ENCODE data around the gene DDI2.

Gene DDI2

GRCh38 chr1:15605398-15606383 lies 11.6 kb upstream of the DDI2 start:
- no peak for DNase-seq

GRCh38 chr1:15609631-15610030 lies 7.6 kb upstream of the DDI2 start:
- no peak for DNase-seq

GRCh38 chr1:15610167-15610566 lies 7.1 kb upstream of the DDI2 start:
- no peak for DNase-seq

GRCh38 chr1:15616373-15617172 lies 685 bp upstream of the DDI2 start:
- DNase-seq = no peak

GRCh38 chr1:15618077-15618654 lies 908 bp downstream of the DDI2 start:
- DNase-seq = no peak

- DNase-seq = no peak
Measured at GRCh38 chr1:15618655-15619525, 1.6 kb downstream of the DDI2 start.

- no peak for DNase-seq
Measured at GRCh38 chr1:15620155-15620545, 2.9 kb downstream of the DDI2 start.

GRCh38 chr1:15620902-15621682 lies 3.8 kb downstream of the DDI2 start:
- no peak for DNase-seq

GRCh38 chr1:15621975-15622374 lies 4.7 kb downstream of the DDI2 start:
- DNase-seq = no peak

- DNase-seq = no peak
Measured at GRCh38 chr1:15622712-15623373, 5.6 kb downstream of the DDI2 start.

- DNase-seq = no peak
Measured at GRCh38 chr1:15623435-15623834, 6.2 kb downstream of the DDI2 start.

GRCh38 chr1:15624133-15624714 lies 7.0 kb downstream of the DDI2 start:
- DNase-seq = no peak

GRCh38 chr1:15625056-15625917 lies 8.0 kb downstream of the DDI2 start:
- DNase-seq = no peak

- DNase-seq = no peak
Measured at GRCh38 chr1:15626269-15626950, 9.2 kb downstream of the DDI2 start.

GRCh38 chr1:15627343-15627988 lies 10.2 kb downstream of the DDI2 start:
- DNase-seq = no peak

- DNase-seq = no peak
Measured at GRCh38 chr1:15628003-15628402, 10.7 kb downstream of the DDI2 start.

- DNase-seq = no peak
Measured at GRCh38 chr1:15633756-15634420, 16.6 kb downstream of the DDI2 start.

- no peak for DNase-seq
Measured at GRCh38 chr1:15636436-15636835, 19.2 kb downstream of the DDI2 start.
